Breast epithelium (tissue), 4 donors: Measurements from ENCODE around the gene TMCC2. TPM values are rescaled to one million over a fixed set of nuclear protein-coding genes. Genes with fewer than 3 reads are reported as not detected.

Source experiments
- DNase-seq, 2 donors: peaks; one replicate each; pipeline ENCODE4 v3.0.0-alpha.2; 2019; ENCODE audit warnings: low spot score in 2 of 2
- H3K27ac ChIP-seq, 2 donors: fragments of 200-600 bp; sonication (generic) in 1 of 2; one replicate each; pipeline ENCODE4 v1.5.1; 2016 to 2019; ENCODE audit warnings: mild to moderate bottlenecking in 1 of 2
- H3K27me3 ChIP-seq, 2 donors: fragments of 200-600 bp; sonication (generic) in 1 of 2; one replicate each; pipeline versions ENCODE4 v1.5.1 to v1.6.0; 2017 to 2019; ENCODE audit warnings: control low read depth in 1 of 2, mild to moderate bottlenecking in 1 of 2
- H3K36me3 ChIP-seq: fragments of 200-600 bp; one replicate; pipeline ENCODE4 v1.5.1; 2019
- H3K4me1 ChIP-seq, 2 donors: fragments of 200-600 bp; sonication (generic); one replicate each; pipeline ENCODE4 v1.5.1; 2016 to 2019; ENCODE audit warnings: control low read depth in 1 of 2
- H3K4me3 ChIP-seq, 3 donors: fragments of 200-600 bp; sonication (generic); 1 replicate in 2 of 3; 2 replicates in 1 of 3; pipeline ENCODE4 v1.5.1; 2016 to 2019; ENCODE audit warnings: mild to moderate bottlenecking in 3 of 3, moderate library complexity in 2 of 3
- H3K9me3 ChIP-seq, 2 donors: fragments of 200-600 bp; sonication (generic) in 1 of 2; one replicate each; pipeline ENCODE4 v1.5.1; 2016 to 2019; ENCODE audit warnings: control low read depth in 1 of 2
- POLR2A ChIP-seq: fragments of 450-650 bp; IDR thresholded peaks from one replicate; pipeline ENCODE4 v1.6.1; 2016; ENCODE audit warnings: antibody characterized with exemption, mild to moderate bottlenecking, moderate library complexity
- POLR2AphosphoS5 ChIP-seq, 3 donors: sonication (generic); formaldehyde crosslinking; IDR thresholded peaks; one replicate each; pipeline ENCODE4 v1.6.1; 2017; ENCODE audit warnings: antibody characterized with exemption in 3 of 3
- intact Hi-C: fragments of 100-400 bp; cut with DNase I; formaldehyde crosslinking; loops from one replicate; pipeline ENCODE4 v1.15.1; 2023; ENCODE audit warnings: low total_unique reads
- total RNA-seq, 3 donors: library from RNA; depleted of rRNA; stranded (reverse); fragments of >200 nt; gene quantifications; one replicate each; pipeline ENCODE4 v1.1.0, GENCODE V29; 2016
- TF ChIP-seq, protein P1 (sequence below), 3 donors: fragments of 450-650 bp; IDR thresholded peaks; one replicate each; pipeline ENCODE4 v1.5.1; 2016 to 2017; ENCODE audit warnings: antibody characterized with exemption in 3 of 3, mild to moderate bottlenecking in 3 of 3, moderate library complexity in 3 of 3

TMCC2 gene
- total RNA-seq, 3 donors from 2014 or later, result 1.1 to 2.2 (median 2.0) TPM

DNA sequence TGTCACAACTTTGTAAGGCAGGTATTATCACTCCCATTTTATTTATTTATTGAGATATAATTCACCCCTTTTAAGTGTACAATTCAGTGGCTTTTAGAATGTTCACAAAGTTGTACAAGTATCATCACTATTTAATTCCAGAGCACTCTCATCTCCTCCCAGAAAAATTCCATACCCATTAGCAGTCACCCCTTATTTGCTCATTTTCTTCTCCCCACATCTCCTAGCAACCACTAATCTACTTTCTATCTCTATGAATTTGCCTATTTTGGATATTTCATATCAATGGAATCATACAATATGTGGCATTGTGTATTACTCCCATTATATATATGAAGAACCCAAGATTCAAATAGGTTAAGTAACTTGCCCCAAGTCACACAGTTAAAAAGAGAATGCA is 23.2 kb upstream of the TMCC2 start:
- Histone ChIP-seq H3K36me3 (no peaks in the 10 kb centered on the region), H3K9me3 (no peaks in the 10 kb centered on the region), H3K4me3 (no peak overlapping the region), H3K27ac (no peak overlapping the region), H3K4me1 (no peaks in the 10 kb centered on the region), H3K27me3 (no peaks in the 10 kb centered on the region)
- TF ChIP-seq POLR2A (no peak), POLR2AphosphoS5 (IDR thresholded peaks at IDR 0.05) (no peak)
- TF ChIP-seq, protein P1, sequence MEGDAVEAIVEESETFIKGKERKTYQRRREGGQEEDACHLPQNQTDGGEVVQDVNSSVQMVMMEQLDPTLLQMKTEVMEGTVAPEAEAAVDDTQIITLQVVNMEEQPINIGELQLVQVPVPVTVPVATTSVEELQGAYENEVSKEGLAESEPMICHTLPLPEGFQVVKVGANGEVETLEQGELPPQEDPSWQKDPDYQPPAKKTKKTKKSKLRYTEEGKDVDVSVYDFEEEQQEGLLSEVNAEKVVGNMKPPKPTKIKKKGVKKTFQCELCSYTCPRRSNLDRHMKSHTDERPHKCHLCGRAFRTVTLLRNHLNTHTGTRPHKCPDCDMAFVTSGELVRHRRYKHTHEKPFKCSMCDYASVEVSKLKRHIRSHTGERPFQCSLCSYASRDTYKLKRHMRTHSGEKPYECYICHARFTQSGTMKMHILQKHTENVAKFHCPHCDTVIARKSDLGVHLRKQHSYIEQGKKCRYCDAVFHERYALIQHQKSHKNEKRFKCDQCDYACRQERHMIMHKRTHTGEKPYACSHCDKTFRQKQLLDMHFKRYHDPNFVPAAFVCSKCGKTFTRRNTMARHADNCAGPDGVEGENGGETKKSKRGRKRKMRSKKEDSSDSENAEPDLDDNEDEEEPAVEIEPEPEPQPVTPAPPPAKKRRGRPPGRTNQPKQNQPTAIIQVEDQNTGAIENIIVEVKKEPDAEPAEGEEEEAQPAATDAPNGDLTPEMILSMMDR (IDR thresholded peaks at IDR 0.05), result no peak
- no peak for DNase-seq
- intact Hi-C loops, result no loop called here

DNA sequence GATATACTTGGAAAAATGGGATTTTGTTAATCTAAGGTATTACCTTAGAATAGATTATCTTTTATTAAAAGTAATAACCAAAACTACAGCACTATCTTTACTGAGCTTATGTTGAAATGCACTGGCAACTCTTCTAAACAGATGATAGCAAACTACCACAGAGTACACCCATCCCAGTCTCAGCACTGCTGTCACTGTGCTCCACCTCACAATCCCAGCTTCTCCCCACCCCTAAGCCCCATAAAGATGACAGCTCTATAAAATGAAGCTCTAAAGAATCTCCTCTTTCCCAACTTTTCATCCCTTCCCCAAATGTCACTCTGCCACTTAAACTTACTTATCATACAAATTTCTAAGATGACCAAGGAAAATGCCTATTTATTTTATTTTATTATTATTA is 22.7 kb upstream of the TMCC2 start:
- TF ChIP-seq POLR2A, result no peak
- TF ChIP-seq POLR2AphosphoS5 (IDR thresholded peaks at IDR 0.05), result no peak
- TF ChIP-seq, protein P1 (IDR thresholded peaks at IDR 0.05), result no peak
- H3K4me1 ChIP-seq, result no peaks in the 10 kb centered on the region
- no peaks in the 10 kb centered on the region for H3K9me3 ChIP-seq
- DNase-seq, result no peak
- H3K4me3 ChIP-seq, result no peak overlapping the region
- intact Hi-C loops, result no loop called here
- H3K36me3 ChIP-seq, result no peaks in the 10 kb centered on the region
- no peak overlapping the region for H3K27ac ChIP-seq
- H3K27me3 ChIP-seq, result no peaks in the 10 kb centered on the region

- TF ChIP-seq POLR2A (no peak), POLR2AphosphoS5 (IDR thresholded peaks at IDR 0.05) (no peak)
- TF ChIP-seq, protein P1 (IDR thresholded peaks at IDR 0.05), result no peak
- no peak for DNase-seq
- intact Hi-C loops, result no loop called here
These were observed 18.9 kb upstream of the TMCC2 start for GRCh38 chr1:205208811-205209210.

GRCh38 chr1:205210756-205211168 is 17.0 kb upstream of the TMCC2 start:
- Histone ChIP-seq H3K27ac (peak overlapping the region; percentile 94 to 96), H3K27me3 (no peaks in the 10 kb centered on the region), H3K4me1 (no peaks in the 10 kb centered on the region), H3K9me3 (no peaks in the 10 kb centered on the region), H3K36me3 (no peaks in the 10 kb centered on the region), H3K4me3 (peak overlapping the region; percentile 70 to 99 (median 97))
- peak in 1 of 2 donors; percentile 54 for DNase-seq
- intact Hi-C loops, result no loop called here
- TF ChIP-seq POLR2AphosphoS5 (IDR thresholded peaks at IDR 0.05), result no peak
- no peak for TF ChIP-seq POLR2A
- TF ChIP-seq, protein P1 (IDR thresholded peaks at IDR 0.05), result no peak

More at GRCh38 chr1:205208811-205209210, 18.9 kb upstream of the TMCC2 start:
- Histone ChIP-seq H3K4me3 (no peak overlapping the region), H3K27ac (no peak overlapping the region), H3K27me3 (no peaks in the 10 kb centered on the region), H3K4me1 (no peaks in the 10 kb centered on the region), H3K9me3 (no peaks in the 10 kb centered on the region), H3K36me3 (no peaks in the 10 kb centered on the region)

- no peaks in the 10 kb centered on the region for H3K9me3 ChIP-seq
- TF ChIP-seq POLR2A (no peak), POLR2AphosphoS5 (IDR thresholded peaks at IDR 0.05) (peak; percentile 73 to 83 (median 78))
- no peaks in the 10 kb centered on the region for H3K4me1 ChIP-seq
- DNase-seq, result peak; percentile 91 to 92
- peak within 1 kb of the TSS; percentile 94 to 96 for H3K27ac ChIP-seq
- H3K27me3 ChIP-seq, result no peaks in the 10 kb centered on the region
- intact Hi-C loops, result no loop called here
- H3K4me3 ChIP-seq, result peak within 1 kb of the TSS; percentile 70 to 99 (median 97)
- H3K36me3 ChIP-seq, result no peaks in the 10 kb centered on the region
These were observed 16.4 kb upstream of the TMCC2 start, which contains the start of gene DSTYK for GRCh38 chr1:205211169-205211838. TSS of gene DSTYK (minus strand) at chr1:205211702. CDS start at chr1:205211535, 167 bp downstream.
